Spinal cord (tissue), 10 donors: ENCODE results near the gene TMEM161B. TPM values are rescaled to one million over a fixed set of nuclear protein-coding genes. Genes with fewer than 3 reads are reported as not detected.
A peak's percentile ranks its signal among the peaks of the same experiment; 100 is the strongest.

Source experiments
- DNase-seq, 6 donors: peaks; one replicate each; pipeline versions ENCODE4 v3.0.0 to v3.0.0-alpha.2; 2013 to 2015; ENCODE audit warnings: low spot score in 6 of 6, low read depth in 4 of 6
- H3K27ac ChIP-seq: one replicate; pipeline ENCODE4 v1.5.1; 2013; ENCODE audit warnings: low read depth, low read length, control low read depth
- H3K27me3 ChIP-seq: one replicate; pipeline ENCODE4 v1.6.1; 2013; ENCODE audit warnings: low read length; ENCODE audit not compliant: control insufficient read depth, insufficient read depth
- H3K36me3 ChIP-seq: one replicate; pipeline ENCODE4 v1.6.1; 2013; ENCODE audit warnings: low read length; ENCODE audit not compliant: control insufficient read depth, insufficient read depth
- H3K4me1 ChIP-seq: one replicate; pipeline ENCODE4 v1.6.1; 2013; ENCODE audit warnings: low read length; ENCODE audit not compliant: control insufficient read depth, insufficient read depth
- H3K4me3 ChIP-seq: one replicate; pipeline ENCODE4 v1.5.1; 2013; ENCODE audit warnings: low read depth, low read length, control low read depth
- H3K9me3 ChIP-seq: one replicate; pipeline ENCODE4 v1.6.1; 2013; ENCODE audit warnings: low read length; ENCODE audit not compliant: control insufficient read depth, insufficient read depth
- WGBS: methylation state at CpG from one replicate; pipeline ENCODE4 v1.1.5; 2013; ENCODE audit warnings: missing lambda C conversion rate; ENCODE audit not compliant: insufficient coverage; 5-methylcytosine and 5-hydroxymethylcytosine counted together
- polyA plus RNA-seq, 2 donors: library from polyadenylated mRNA; unstranded; fragments of 120-200 nt; gene quantifications; one replicate each; pipeline ENCODE4 v1.2.1, GENCODE V29; 2013; ENCODE audit not compliant: insufficient read length in 2 of 2
- small RNA-seq: library from RNA; depleted of rRNA; stranded (forward); fragments of <200 nt; gene quantifications from one replicate; pipeline ENCODE3, GENCODE V24; 2014; ENCODE audit warnings: low replicate concordance
- total RNA-seq, 2 donors: library from RNA; depleted of rRNA in 1 of 2; stranded (reverse); fragments of 120-200 nt in 1 of 2; fragments of >200 nt in 1 of 2; gene quantifications; one replicate each; pipeline versions ENCODE4 v1.2.3 to v1.2.4, GENCODE V29; 2013 to 2014
- donor health status: healthy.

TMEM161B gene
- total and polyA plus RNA-seq, 4 donors, result 19.0 to 38.4 (median 21.1) TPM

DNA sequence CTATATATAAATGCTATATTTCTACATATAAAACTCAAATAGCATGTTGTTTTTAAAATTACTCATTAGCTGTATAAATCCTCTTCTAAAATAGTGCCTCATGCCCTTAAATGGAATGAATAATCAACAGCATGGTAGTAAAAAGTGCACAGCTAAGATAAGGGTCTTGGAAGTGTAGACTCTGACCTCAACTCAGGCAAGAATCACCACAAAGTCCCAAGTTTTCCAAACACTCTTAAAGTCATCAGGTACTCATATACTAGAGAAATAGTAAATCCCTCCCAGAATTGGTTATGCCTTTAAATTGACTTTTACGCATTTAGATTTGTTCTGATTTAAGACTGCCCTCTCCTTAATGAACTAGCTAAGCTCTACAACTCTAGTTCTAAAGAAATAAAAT, 113.8 kb downstream of the TMEM161B start:
- Histone ChIP-seq H3K27ac (no peak overlapping the region), H3K36me3 (no peaks in the 10 kb centered on the region), H3K9me3 (no peaks in the 10 kb centered on the region), H3K27me3 (no peaks in the 10 kb centered on the region), H3K4me1 (no peaks in the 10 kb centered on the region), H3K4me3 (no peak overlapping the region)
- no peak for DNase-seq
- no CpG with 5 or more reads among the region's 1 CpG for WGBS

DNA sequence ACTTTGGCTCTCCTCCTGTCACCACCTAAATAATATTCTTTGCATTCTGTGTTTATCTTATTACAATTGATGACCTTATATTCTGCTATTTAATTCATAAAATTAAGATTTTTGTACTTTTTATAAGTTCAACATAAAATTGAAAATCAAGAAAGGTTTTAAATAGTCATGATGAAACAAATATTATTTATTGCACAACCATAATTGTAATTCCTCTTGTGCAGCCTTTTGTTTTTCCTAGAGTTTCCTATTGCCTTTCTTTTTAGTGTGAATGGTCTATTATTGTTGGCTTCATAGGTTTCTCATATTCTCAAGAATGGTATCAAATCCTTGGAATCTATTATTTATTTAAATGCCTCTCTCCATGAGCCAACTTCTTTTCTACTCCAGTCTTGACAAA, 117.9 kb downstream of the TMEM161B start:
- H3K27ac ChIP-seq, result no peak overlapping the region
- no peak for DNase-seq
- no peaks in the 10 kb centered on the region for H3K9me3 ChIP-seq
- H3K36me3 ChIP-seq, result no peaks in the 10 kb centered on the region
- H3K27me3 ChIP-seq, result peaks cover 2% of the 10 kb centered on the region
- H3K4me1 ChIP-seq, result peaks cover 7% of the 10 kb centered on the region
- H3K4me3 ChIP-seq, result no peak overlapping the region

- H3K9me3 ChIP-seq, result no peaks in the 10 kb centered on the region
- H3K27ac ChIP-seq, result peak overlapping the region; percentile 95
- peaks cover 30% of the 10 kb centered on the region for H3K4me1 ChIP-seq
- H3K27me3 ChIP-seq, result peaks cover 20% of the 10 kb centered on the region
- H3K36me3 ChIP-seq, result no peaks in the 10 kb centered on the region
- peak overlapping the region; percentile 1 for H3K4me3 ChIP-seq
- WGBS, result 14% methylated on average over 22 of the region's 26 CpGs
- DNase-seq, result peak in 5 of 6 donors; percentile 33 to 83 (median 64)
Measured at GRCh38 chr5:88145611-88146467, 122.8 kb downstream of the TMEM161B start.

DNA sequence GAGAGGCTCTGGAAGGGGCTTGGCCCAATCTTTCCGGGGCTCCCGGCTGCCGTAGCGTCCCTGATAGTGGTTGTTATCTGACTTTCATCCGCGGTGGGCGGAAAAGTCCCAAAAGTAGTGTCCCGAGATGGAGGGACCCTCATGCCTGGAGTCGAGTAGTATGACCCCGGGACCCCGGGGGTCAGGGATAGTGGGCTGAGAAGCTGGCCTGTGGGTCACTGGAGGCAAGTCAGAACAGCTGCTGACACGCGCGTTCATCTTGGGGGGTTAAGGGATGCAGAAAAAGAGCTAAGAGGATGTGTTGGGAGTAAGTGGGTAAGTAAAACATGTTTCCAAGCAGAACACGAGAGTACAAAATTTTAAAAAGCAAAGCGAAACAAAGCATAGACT, 123.4 kb downstream of the TMEM161B start:
- Histone ChIP-seq H3K36me3 (no peaks in the 10 kb centered on the region), H3K27me3 (peaks cover 20% of the 10 kb centered on the region), H3K4me1 (peaks cover 30% of the 10 kb centered on the region), H3K9me3 (no peaks in the 10 kb centered on the region), H3K27ac (peak overlapping the region; percentile 95), H3K4me3 (peak overlapping the region; percentile 1)
- WGBS, result 11% methylated on average over 16 of the region's 16 CpGs
- peak in 2 of 6 donors; percentile 53 to 64 for DNase-seq

Small RNAs within 50 kb of the gene (small RNA-seq; reads per million reads assigned to genes)
- not detected for gene RNA5SP187
